Stimulated activated CD8-positive, alpha-beta memory T cell treated with anti-CD3 and anti-CD28 coated beads, Interleukin-2, amount 100 ng/mL, for 48 hours (primary cell): Measurements from ENCODE around the gene UBE2G2.
A peak's percentile ranks its signal among the peaks of the same experiment; 100 is the strongest.
"Not testable (repeated sequence)": the region's sequence is repeated elsewhere in the genome, so short reads cannot be mapped to it uniquely, and the experiment has no call there.

Experiments
- DNase-seq, 2 donors: peaks; one replicate each; pipeline ENCODE4 v3.0.0-alpha.2; 2020; ENCODE audit warnings: low read depth in 2 of 2

Gene UBE2G2

GRCh38 chr21:44836666-44837471 lies 35.2 kb upstream of the UBE2G2 start:
- DNase-seq, result no peak

- DNase-seq, result no peak
Observed at GRCh38 chr21:44836349-44836665, 34.7 kb upstream of the UBE2G2 start.

- DNase-seq, result no peak
Observed at GRCh38 chr21:44835647-44835973, 34.0 kb upstream of the UBE2G2 start.

GRCh38 chr21:44834951-44835646 lies 33.5 kb upstream of the UBE2G2 start:
- DNase-seq, result no peak

GRCh38 chr21:44834231-44834950 lies 32.8 kb upstream of the UBE2G2 start:
- DNase-seq, result no peak

- DNase-seq, result no peak
Observed at GRCh38 chr21:44833663-44834062, 32.0 kb upstream of the UBE2G2 start.

- not testable (repeated sequence) for DNase-seq
Observed at GRCh38 chr21:44832516-44833255, 31.1 kb upstream of the UBE2G2 start.

- no peak for DNase-seq
Observed at GRCh38 chr21:44831227-44831860, 29.7 kb upstream of the UBE2G2 start.

GRCh38 chr21:44829507-44830092 lies 28.0 kb upstream of the UBE2G2 start:
- no peak for DNase-seq

GRCh38 chr21:44828362-44829056 lies 26.9 kb upstream of the UBE2G2 start:
- DNase-seq, result no peak

- no peak for DNase-seq
Observed at GRCh38 chr21:44823179-44823660, 21.6 kb upstream of the UBE2G2 start.

GRCh38 chr21:44822484-44823178 lies 21.0 kb upstream of the UBE2G2 start:
- no peak for DNase-seq

- DNase-seq, result no peak
Observed at GRCh38 chr21:44820851-44821250, 19.2 kb upstream of the UBE2G2 start.

- DNase-seq, result no peak
Observed at GRCh38 chr21:44819283-44820243, 17.9 kb upstream of the UBE2G2 start.

GRCh38 chr21:44818640-44819011 lies 17.0 kb upstream of the UBE2G2 start:
- DNase-seq, result no peak

- peak; percentile 72 to 75 for DNase-seq
Observed at GRCh38 chr21:44817914-44818639, 16.5 kb upstream of the UBE2G2 start, which contains the start of gene SUMO3. SUMO3 (minus strand) TSS chr21:44818062; CDS start chr21:44817968, 94 bp downstream.

- DNase-seq, result peak; percentile 89 to 90
Observed at GRCh38 chr21:44817506-44817880, 15.9 kb upstream of the UBE2G2 start.
